ENCODE results near the gene LCTL. TPM values are rescaled to one million over a fixed set of nuclear protein-coding genes. Genes with fewer than 3 reads are reported as not detected.

Gene LCTL
- total and polyA plus RNA-seq, 7 donors = 0.01 TPM; not detected in 6

- no peaks in the 10 kb centered on the region for H3K9me3 ChIP-seq
- 85 to 87% methylated on average over 3 of the region's 3 CpGs for WGBS, 2 donors
- peaks cover 0 to 16% (median 0%) of the 10 kb centered on the region in 4 donors for H3K36me3 ChIP-seq
- no peaks in the 10 kb centered on the region for H3K4me1 ChIP-seq
- H3K4me3 ChIP-seq = no peak overlapping the region
- no peak overlapping the region for H3K27ac ChIP-seq
- no peak for TF ChIP-seq EP300 (IDR thresholded peaks at IDR 0.05)
- no peak for TF ChIP-seq POLR2AphosphoS5 (IDR thresholded peaks at IDR 0.05)
- no peak for TF ChIP-seq POLR2A (IDR thresholded peaks at IDR 0.05)
- TF ChIP-seq CTCF (IDR thresholded peaks at IDR 0.05) = no peak
- intact Hi-C loops (cut with DNase I) = no loop called here
- H3K27me3 ChIP-seq = no peaks in the 10 kb centered on the region
- DNase-seq = no peak
These were observed 51.2 kb downstream of the LCTL start for GRCh38 chr15:66514586-66514985.

- Histone ChIP-seq H3K9me3 (no peaks in the 10 kb centered on the region), H3K4me3 (no peak overlapping the region), H3K36me3 (peaks cover 0 to under 1% (median 0%) of the 10 kb centered on the region in 4 donors), H3K4me1 (peaks cover 0 to 19% (median 12%) of the 10 kb centered on the region in 4 donors), H3K27me3 (no peaks in the 10 kb centered on the region), H3K27ac (no peak overlapping the region)
- TF ChIP-seq POLR2A (IDR thresholded peaks at IDR 0.05) = no peak
- TF ChIP-seq POLR2AphosphoS5 (IDR thresholded peaks at IDR 0.05) = no peak
- TF ChIP-seq CTCF (IDR thresholded peaks at IDR 0.05) = no peak
- TF ChIP-seq EP300 (IDR thresholded peaks at IDR 0.05) = no peak
- DNase-seq = no peak
- WGBS, 2 donors = 94 to 96% methylated on average over 3 of the region's 3 CpGs
- intact Hi-C loops (cut with DNase I) = no loop called here
These were observed 57.4 kb downstream of the LCTL start for GRCh38 chr15:66508293-66508883.

GRCh38 chr15:66505818-66506217 lies 60.0 kb downstream of the LCTL start:
- intact Hi-C loops (cut with DNase I) = loop anchor here (2.0 kb wide), 2 partner anchors 119 to 149 kb away; partner anchors contain the start of genes MAP2K1 and TIPIN
- Histone ChIP-seq H3K9me3 (no peaks in the 10 kb centered on the region), H3K27me3 (no peaks in the 10 kb centered on the region), H3K4me3 (peak overlapping the region in 3 of 4 donors; percentile 65 to 87 (median 72)), H3K27ac (peak overlapping the region; percentile 88 to 90 (median 89)), H3K4me1 (peaks cover 0 to 30% (median 22%) of the 10 kb centered on the region in 4 donors), H3K36me3 (peaks cover 5 to 27% (median 17%) of the 10 kb centered on the region in 4 donors)
- no peak for DNase-seq
- 41 to 57% methylated on average over 4 of the region's 4 CpGs for WGBS, 2 donors
- TF ChIP-seq CTCF (IDR thresholded peaks at IDR 0.05) (no peak), POLR2A (IDR thresholded peaks at IDR 0.05) (no peak), EP300 (IDR thresholded peaks at IDR 0.05) (no peak), POLR2AphosphoS5 (IDR thresholded peaks at IDR 0.05) (no peak)

GRCh38 chr15:66505430-66505811 lies 60.4 kb downstream of the LCTL start:
- no peaks in the 10 kb centered on the region for H3K9me3 ChIP-seq
- no peak for DNase-seq
- peaks cover 7 to 30% (median 21%) of the 10 kb centered on the region in 4 donors for H3K36me3 ChIP-seq
- intact Hi-C loops (cut with DNase I) = loop anchor here (2.0 kb wide), 2 partner anchors 119 to 149 kb away; partner anchors contain the start of genes MAP2K1 and TIPIN
- H3K4me1 ChIP-seq = peaks cover 0 to 30% (median 22%) of the 10 kb centered on the region in 4 donors
- H3K4me3 ChIP-seq = peak overlapping the region; percentile 65 to 87 (median 78)
- H3K27ac ChIP-seq = peak overlapping the region; percentile 88 to 90 (median 89)
- H3K27me3 ChIP-seq = no peaks in the 10 kb centered on the region
- TF ChIP-seq EP300 (IDR thresholded peaks at IDR 0.05) = no peak
- no peak for TF ChIP-seq POLR2A (IDR thresholded peaks at IDR 0.05)
- no peak for TF ChIP-seq CTCF (IDR thresholded peaks at IDR 0.05)
- no peak for TF ChIP-seq POLR2AphosphoS5 (IDR thresholded peaks at IDR 0.05)
- WGBS, 2 donors = 0 to 1% methylated on average over 13 of the region's 13 CpGs

Measured in sigmoid colon (tissue), 7 donors.